Measurements from ENCODE around the gene MOB3A. TPM values are rescaled to one million over a fixed set of nuclear protein-coding genes. Genes with fewer than 3 reads are reported as not detected.

MOB3A gene
- total and polyA plus RNA-seq, 2 of the 13 experiments (the other 11 are each of a cell fraction or from before 2014, with no cell fraction given) = 3.5 to 17.8 TPM

GRCh38 chr19:2103045-2103707, 7.0 kb upstream of the MOB3A start (continued):
- TF ChIP-seq SKIL (CRISPR knock-in tag; IDR thresholded peaks at IDR 0.05; ENCODE audit: borderline replicate concordance) (no peak), HNF4G (IDR thresholded peaks at IDR 0.05; ENCODE audit: borderline replicate concordance, low read depth, low read length) (peak; percentile 69; the same call in 1 of the 2 replicates), HNF4G (CRISPR knock-in tag; IDR thresholded peaks at IDR 0.05; ENCODE audit: borderline replicate concordance, low read depth) (no peak; the same call in 1 of the 2 replicates), ARID4A (CRISPR knock-in tag; IDR thresholded peaks at IDR 0.05; ENCODE audit: borderline replicate concordance) (peak; percentile 61; the same call in 1 of the 2 replicates), ZMAT5 (CRISPR knock-in tag; IDR thresholded peaks at IDR 0.05; ENCODE audit: borderline replicate concordance, low read depth) (no peak), SAP130 (CRISPR knock-in tag; IDR thresholded peaks at IDR 0.05; ENCODE audit: low read depth) (peak; percentile 51), ARID5B (CRISPR knock-in tag; IDR thresholded peaks at IDR 0.05) (no peak), FIP1L1 (IDR thresholded peaks at IDR 0.05; ENCODE audit: borderline replicate concordance, insufficient read depth, low read depth, low read length) (no peak), ADNP (CRISPR knock-in tag; IDR thresholded peaks at IDR 0.05) (no peak), ZNF564 (CRISPR knock-in tag; IDR thresholded peaks at IDR 0.05) (0 out of 2 replicates have a peak, but pooled peaks have one; percentile 47), ZNF687 (CRISPR knock-in tag; IDR thresholded peaks at IDR 0.05) (peak; percentile 85), ARHGAP35 (CRISPR knock-in tag; IDR thresholded peaks at IDR 0.05; ENCODE audit: borderline replicate concordance) (no peak)

Measured in HepG2 (cell line).